GM12878 (cell line): ENCODE data around the gene PTPRJ. TPM values are rescaled to one million over a fixed set of nuclear protein-coding genes. Genes with fewer than 3 reads are reported as not detected.

ENCODE experiments used
- ATAC-seq: fragments of 200-7000 bp; cut with Tn5 transposase; 3 replicates; pipeline ENCODE4 v1.9.1; 2020; ENCODE audit warnings: mild to moderate bottlenecking, moderate library complexity
- BruUV-seq: library from RNA; stranded (reverse); fragments of 400-500 nt; replicated peaks from 2 replicates; lab custom pipeline; 2021; lab: Mats Ljungman, UMichigan
- CTCF ChIA-PET: fragments of 300-600 bp; sonication (Branson Sonifier 250); formaldehyde crosslinking; extraction: SDS; loops from one replicate; lab custom pipeline; 2021; ENCODE audit warnings: inconsistent platforms; lab: Yijun Ruan, JAX
- POLR2A ChIA-PET: fragments of 350-600 bp; formaldehyde crosslinking; extraction: SDS; loops from one replicate; lab custom pipeline; 2021; ENCODE audit warnings: inconsistent platforms; lab: Charles Lee
- RAD21 ChIA-PET: fragments of 300-600 bp; sonication (Branson Sonifier 250); formaldehyde crosslinking; loops from one replicate; lab custom pipeline; 2023; ENCODE audit warnings: antibody characterized with exemption; ENCODE audit not compliant: unreplicated experiment; lab: Charles Lee
- SMC1A ChIA-PET: fragments of 300-600 bp; sonication (Branson Sonifier 250); formaldehyde crosslinking; loops from one replicate; lab custom pipeline; 2023; ENCODE audit not compliant: unreplicated experiment, uncharacterized antibody; lab: Charles Lee
- DNase-seq: peaks from one replicate; pipeline ENCODE4 v3.0.0-alpha.2; 2011; ENCODE audit warnings: low read depth, low spot score
- FAIRE-seq: peaks from 3 replicates; lab custom pipeline; 2011; peaks lifted over from hg19 to GRCh38; lab: Jason Lieb, UNC
- H2AFZ ChIP-seq: 2 replicates; pipeline ENCODE4 v1.6.0; 2011; ENCODE audit warnings: low read depth, low read length, control low read depth; ENCODE audit not compliant: control insufficient read depth
- H3K27ac ChIP-seq: 2 replicates; pipeline ENCODE4 v1.5.1; 2011; ENCODE audit warnings: control low read depth; ENCODE audit not compliant: control insufficient read depth, insufficient read depth
- H3K27me3 ChIP-seq, 2 experiments: replicated peaks in 1 of 2; 2 replicates each; pipeline versions ENCODE4 v1.6.0 to v1.6.1; 2011; ENCODE audit warnings: low read length in 1 of 2; ENCODE audit not compliant: control insufficient read depth in 2 of 2, insufficient read depth in 2 of 2
- H3K36me3 ChIP-seq, 2 experiments: 2 replicates each; pipeline ENCODE4 v1.5.1; 2011; ENCODE audit warnings: low read length in 1 of 2; ENCODE audit not compliant: control insufficient read depth in 2 of 2, insufficient read depth in 2 of 2
- H3K4me1 ChIP-seq: 2 replicates; pipeline ENCODE4 v1.6.1; 2011; ENCODE audit warnings: mild to moderate bottlenecking, low read length, moderate library complexity, mixed read lengths; ENCODE audit not compliant: control insufficient read depth, insufficient read depth
- H3K4me2 ChIP-seq: 2 replicates; pipeline ENCODE4 v1.6.0; 2011; ENCODE audit warnings: control low read depth; ENCODE audit not compliant: control insufficient read depth, insufficient read depth
- H3K4me3 ChIP-seq: fragments of 200-600 bp; sonication (generic); 2 replicates; pipeline ENCODE4 v1.5.1; 2016
- H3K79me2 ChIP-seq: 2 replicates; pipeline ENCODE4 v1.6.0; 2011; ENCODE audit warnings: low read length; ENCODE audit not compliant: control insufficient read depth, insufficient read depth
- H3K9ac ChIP-seq: 2 replicates; pipeline ENCODE4 v1.8.0; 2011; ENCODE audit warnings: low read length, control low read depth, mixed read lengths; ENCODE audit not compliant: control insufficient read depth, insufficient read depth
- H3K9me3 ChIP-seq: replicated peaks from 3 replicates; pipeline ENCODE4 v1.5.1; 2011; ENCODE audit warnings: mild to moderate bottlenecking, low read length; ENCODE audit not compliant: control insufficient read depth, insufficient read depth
- H4K20me1 ChIP-seq: 2 replicates; pipeline ENCODE4 v1.6.0; 2011; ENCODE audit not compliant: control insufficient read depth, insufficient read depth
- BRCA1 ChIP-seq: IDR thresholded peaks from 2 replicates; pipeline ENCODE4 v1.6.1; 2011; ENCODE audit warnings: low read depth, low read length, improper control_type of control experiment
- GATAD2B ChIP-seq: fragments of 450-650 bp; conservative IDR thresholded peaks from 2 replicates; pipeline ENCODE4 v1.6.1; 2017; ENCODE audit warnings: low read depth, mild to moderate bottlenecking, moderate library complexity
- IKZF2 ChIP-seq, 2 experiments: fragments of 450-650 bp; IDR thresholded peaks; 2 replicates each; pipeline ENCODE4 v1.6.1; 2017; ENCODE audit warnings: mild to moderate bottlenecking in 2 of 2, moderate library complexity in 2 of 2
- IRF4 ChIP-seq: IDR thresholded peaks from 2 replicates; pipeline ENCODE4 v1.6.1; 2011; ENCODE audit warnings: low read depth, low read length
- MAX ChIP-seq: IDR thresholded peaks from 2 replicates; pipeline ENCODE4 v1.6.1; 2012; ENCODE audit warnings: low read depth, low read length, improper control_type of control experiment
- MYC ChIP-seq: IDR thresholded peaks from 2 replicates; pipeline ENCODE4 v1.6.1; 2011; ENCODE audit warnings: mild to moderate bottlenecking, low read length, moderate library complexity, inconsistent platforms; ENCODE audit not compliant: insufficient read depth, insufficient replicate concordance, insufficient read length, severe bottlenecking
- NFYB ChIP-seq: IDR thresholded peaks from 2 replicates; pipeline ENCODE4 v1.6.1; 2011; ENCODE audit warnings: low read depth, mild to moderate bottlenecking, low read length, improper control_type of control experiment, moderate library complexity; ENCODE audit not compliant: insufficient read depth
- NR2C2 ChIP-seq: IDR thresholded peaks from 2 replicates; pipeline ENCODE4 v1.6.1; 2011; ENCODE audit warnings: borderline replicate concordance, low read depth; ENCODE audit not compliant: control insufficient read depth, insufficient read length
- PRDM15 ChIP-seq: fragments of 450-650 bp; formaldehyde crosslinking; IDR thresholded peaks from 2 replicates; pipeline ENCODE4 v1.4.0; 2020; ENCODE audit warnings: mild to moderate bottlenecking, moderate library complexity
- TBL1XR1 ChIP-seq: IDR thresholded peaks from 2 replicates; pipeline ENCODE4 v1.6.1; 2012; ENCODE audit warnings: low read depth, low read length, improper control_type of control experiment
- YBX1 ChIP-seq: fragments of 450-650 bp; IDR thresholded peaks from 2 replicates; pipeline ENCODE4 v1.6.1; 2016; ENCODE audit warnings: antibody characterized with exemption
- WGBS: methylation state at CpG from one replicate; pipeline ENCODE4 v1.1.6; 2016; ENCODE audit warnings: low lambda C conversion rate; ENCODE audit not compliant: insufficient replicate concordance, insufficient coverage; ENCODE audit errors: missing lambda C conversion rate; 5-methylcytosine and 5-hydroxymethylcytosine counted together
- in situ Hi-C: fragments of 300-500 bp; cut with MboI; formaldehyde crosslinking; loops from 9 replicates; pipeline ENCODE4 v1.14.3; 2018; ENCODE audit warnings: mixed read lengths
- intact Hi-C: fragments of 100-400 bp; cut with micrococcal nuclease; formaldehyde crosslinking; loops from one replicate; pipeline ENCODE4 v1.14.2; 2022; ENCODE audit not compliant: unreplicated experiment
- polyA plus RNA-seq, 11 experiments: library from polyadenylated mRNA; depleted of rRNA in 4 of 11; unstranded in 6 of 11; stranded (reverse) in 5 of 11; fragments of >200 nt; fragmentation: Nextera tagmentation in 4 of 11; fragmentation: Illumina TruSeq in 1 of 11; extraction: Ambion mirVana in 4 of 11; extraction: Trizol in 1 of 11; gene quantifications; 1 replicate in 1 of 11; 2 replicates in 10 of 11; pipeline versions ENCODE4 v1.2.1 to v1.2.3, GENCODE V29; 2011 to 2016; ENCODE audit warnings: inconsistent platforms in 2 of 11, missing spikeins in 2 of 11, low read depth in 1 of 11
- total RNA-seq, 4 experiments: library from RNA; depleted of rRNA in 3 of 4; stranded (reverse); fragments of >200 nt in 3 of 4; fragmentation: Illumina TruSeq in 1 of 4; extraction: Trizol in 1 of 4; gene quantifications; 2 replicates each; pipeline versions ENCODE4 v1.2.1 to v1.2.3, GENCODE V29; 2013 to 2021

PTPRJ gene
- total and polyA plus RNA-seq, 10 of the 15 experiments (the other 5 are each of a cell fraction or from before 2014, with no cell fraction given), result 0.22 to 22.4 (median 7.4) TPM

GRCh38 chr11:48101958-48102357, 121.6 kb downstream of the PTPRJ start:
- Histone ChIP-seq H3K4me2 (no peak overlapping the region), H3K4me3 (no peak overlapping the region), H3K27me3 (no peaks in the 10 kb centered on the region), H4K20me1 (no peaks in the 10 kb centered on the region), H3K9ac (no peak overlapping the region), H2AFZ (no peak overlapping the region), H3K27ac (no peak overlapping the region), H3K79me2 (peaks cover 2% of the 10 kb centered on the region; the same call in 1 of the 2 replicates), H3K9me3 (no peaks in the 10 kb centered on the region), H3K36me3 (no peaks in the 10 kb centered on the region), H3K4me1 (peaks cover 29% of the 10 kb centered on the region)
- ATAC-seq, result no peak
- FAIRE-seq, result no peak
- CTCF ChIA-PET, result interaction anchor here (1.9 kb wide), 1 partner anchor 167 kb away, joined by 9 read pairs; no protein-coding TSS in a partner anchor
- in situ Hi-C loops, result loop anchor here (10.0 kb wide), 1 partner anchor 167 kb away; no protein-coding TSS in a partner anchor
- SMC1A ChIA-PET, result no interaction called here
- BruUV-seq, result no TSS peak
- no peak for TF ChIP-seq NFYB
- no peak for TF ChIP-seq TBL1XR1
- TF ChIP-seq BRCA1, result no peak
- no peak for TF ChIP-seq MAX
- no peak for TF ChIP-seq YBX1
- no peak for TF ChIP-seq MYC
- TF ChIP-seq IRF4, result no peak
- no peak for TF ChIP-seq GATAD2B
- no peak for TF ChIP-seq IKZF2 (IDR thresholded peaks at IDR 0.05)
- TF ChIP-seq NR2C2, result no peak
- no peak for TF ChIP-seq PRDM15 (CRISPR knock-in tag)
- POLR2A ChIA-PET, result no interaction called here
- intact Hi-C loops, result no loop called here
- DNase-seq, result no peak
- RAD21 ChIA-PET, result no interaction called here
- 79% methylated on average over 6 of the region's 6 CpGs for WGBS
